Stomach (tissue), 4 donors: Measurements from ENCODE around the gene SDR42E2.

ENCODE experiments used
- POLR2AphosphoS5 ChIP-seq, 3 donors: sonication (generic); formaldehyde crosslinking; IDR thresholded peaks; one replicate each; pipeline ENCODE4 v1.6.1; 2016; ENCODE audit warnings: antibody characterized with exemption in 3 of 3
- TF ChIP-seq, protein P1 (sequence below), 7 experiments: fragments of 450-650 bp in 4 of 7; fragments of 200-600 bp in 3 of 7; sonication (generic) in 3 of 7; IDR thresholded peaks; one replicate each; pipeline ENCODE4 v1.5.1; 2016 to 2019; ENCODE audit warnings: antibody characterized with exemption in 7 of 7, control low read depth in 2 of 7, mild to moderate bottlenecking in 1 of 7

DNA sequence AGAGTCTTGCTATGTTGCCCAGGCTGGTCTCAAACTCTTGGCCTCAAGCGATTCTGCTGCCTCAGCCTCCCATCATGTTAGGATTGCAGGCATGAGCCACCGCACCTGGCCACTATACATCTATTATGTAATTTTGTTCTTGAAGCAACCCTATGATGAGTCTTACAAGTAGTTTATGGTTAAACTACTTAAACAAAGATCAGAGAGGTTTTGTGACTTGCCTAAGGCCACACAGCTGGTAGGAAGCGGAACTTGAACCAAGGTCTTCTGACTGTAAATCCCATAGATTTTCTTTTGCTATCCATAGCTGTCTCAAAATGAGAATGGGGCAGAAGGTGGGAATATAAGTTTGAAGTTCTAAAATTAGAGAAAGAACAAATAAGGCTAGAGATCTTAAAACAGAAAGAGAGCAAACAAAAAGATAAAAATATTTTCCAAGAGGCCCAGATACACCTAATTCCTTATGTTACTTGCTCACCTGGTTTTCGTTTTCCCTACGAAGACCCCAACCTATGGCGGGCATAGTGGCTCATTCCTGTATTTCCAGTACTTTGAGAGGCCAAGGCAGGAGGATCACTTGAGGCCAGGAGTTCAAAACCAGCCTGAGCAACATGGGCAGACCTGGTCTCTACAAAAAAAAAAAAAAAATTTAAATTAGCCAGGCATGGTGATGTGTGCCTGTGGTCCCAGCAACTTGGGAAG, 37.6 kb upstream of the SDR42E2 start:
- TF ChIP-seq, protein P1, sequence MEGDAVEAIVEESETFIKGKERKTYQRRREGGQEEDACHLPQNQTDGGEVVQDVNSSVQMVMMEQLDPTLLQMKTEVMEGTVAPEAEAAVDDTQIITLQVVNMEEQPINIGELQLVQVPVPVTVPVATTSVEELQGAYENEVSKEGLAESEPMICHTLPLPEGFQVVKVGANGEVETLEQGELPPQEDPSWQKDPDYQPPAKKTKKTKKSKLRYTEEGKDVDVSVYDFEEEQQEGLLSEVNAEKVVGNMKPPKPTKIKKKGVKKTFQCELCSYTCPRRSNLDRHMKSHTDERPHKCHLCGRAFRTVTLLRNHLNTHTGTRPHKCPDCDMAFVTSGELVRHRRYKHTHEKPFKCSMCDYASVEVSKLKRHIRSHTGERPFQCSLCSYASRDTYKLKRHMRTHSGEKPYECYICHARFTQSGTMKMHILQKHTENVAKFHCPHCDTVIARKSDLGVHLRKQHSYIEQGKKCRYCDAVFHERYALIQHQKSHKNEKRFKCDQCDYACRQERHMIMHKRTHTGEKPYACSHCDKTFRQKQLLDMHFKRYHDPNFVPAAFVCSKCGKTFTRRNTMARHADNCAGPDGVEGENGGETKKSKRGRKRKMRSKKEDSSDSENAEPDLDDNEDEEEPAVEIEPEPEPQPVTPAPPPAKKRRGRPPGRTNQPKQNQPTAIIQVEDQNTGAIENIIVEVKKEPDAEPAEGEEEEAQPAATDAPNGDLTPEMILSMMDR (IDR thresholded peaks at IDR 0.05), result no peak
- no peak for TF ChIP-seq POLR2AphosphoS5 (IDR thresholded peaks at IDR 0.05)
